Activated CD8-positive, alpha-beta memory T cell treated with anti-CD3 and anti-CD28 coated beads, Interleukin-2, amount 50 U/mL, for 24 hours (primary cell): ENCODE measurements around the gene FAXDC2.
"Not testable (repeated sequence)": the region's sequence is repeated elsewhere in the genome, so short reads cannot be mapped to it uniquely, and the experiment has no call there.

Source experiments
- DNase-seq: peaks from one replicate; pipeline ENCODE4 v3.0.0-alpha.2; 2020; ENCODE audit errors: extremely low read depth

Gene FAXDC2

DNA sequence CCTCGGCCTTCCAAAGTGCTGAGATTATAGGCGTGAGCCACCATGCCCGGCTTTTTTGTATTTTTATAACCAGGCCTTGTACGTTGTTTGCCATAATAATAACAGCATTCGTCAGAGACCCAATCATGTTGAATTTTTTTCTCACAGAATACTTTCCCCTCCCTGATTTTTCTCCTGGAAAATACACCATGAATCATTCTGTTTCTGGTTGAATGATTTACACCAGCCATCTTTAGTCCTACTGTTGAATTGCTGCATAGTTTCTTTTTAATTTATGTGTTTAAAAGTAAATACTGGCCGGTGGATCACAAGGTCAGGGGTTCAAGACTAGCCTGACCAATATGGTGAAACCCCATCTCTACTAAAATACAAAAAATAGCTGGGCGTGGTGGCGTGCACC is 11.5 kb upstream of the FAXDC2 start:
- DNase-seq = no peak

DNA sequence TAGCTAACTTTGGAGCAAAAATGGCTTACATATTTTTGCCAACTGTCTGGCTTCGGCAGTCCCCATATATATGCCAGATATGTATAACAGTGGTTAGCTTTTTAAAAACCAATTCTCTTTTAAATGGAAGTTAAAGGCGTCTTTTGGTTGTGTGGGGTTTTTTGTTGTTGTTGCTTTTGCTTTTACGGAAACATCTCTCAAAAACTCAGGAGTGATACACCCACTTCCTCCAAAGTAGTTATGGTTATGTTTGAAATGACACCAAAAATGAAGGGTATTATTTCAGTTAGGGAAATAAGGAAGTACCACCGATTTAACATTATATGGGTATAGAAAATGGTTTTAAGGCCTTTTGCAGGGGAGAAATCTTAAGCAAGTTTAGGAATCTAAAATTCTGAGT is 10.4 kb upstream of the FAXDC2 start:
- no peak for DNase-seq

DNA sequence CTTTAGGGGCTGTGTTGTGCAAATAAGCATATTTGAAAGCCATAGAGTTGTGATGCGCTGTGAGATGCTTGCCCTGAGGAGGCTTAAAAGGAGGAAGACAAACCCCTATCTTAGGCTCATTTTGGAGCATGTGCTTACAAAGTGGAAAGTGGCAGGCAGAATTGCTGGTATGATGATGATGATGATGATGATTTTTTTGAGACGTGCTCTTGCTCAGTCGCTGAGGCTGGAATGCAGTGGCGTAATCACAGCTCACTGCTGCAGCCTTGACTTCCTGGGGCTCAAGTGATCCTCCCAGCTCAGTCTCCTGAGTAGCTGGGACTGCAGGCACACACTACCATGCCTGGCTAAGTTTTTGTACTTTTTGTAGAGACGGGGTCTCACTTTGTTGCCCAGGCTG is 9.7 kb upstream of the FAXDC2 start:
- no peak for DNase-seq

DNA sequence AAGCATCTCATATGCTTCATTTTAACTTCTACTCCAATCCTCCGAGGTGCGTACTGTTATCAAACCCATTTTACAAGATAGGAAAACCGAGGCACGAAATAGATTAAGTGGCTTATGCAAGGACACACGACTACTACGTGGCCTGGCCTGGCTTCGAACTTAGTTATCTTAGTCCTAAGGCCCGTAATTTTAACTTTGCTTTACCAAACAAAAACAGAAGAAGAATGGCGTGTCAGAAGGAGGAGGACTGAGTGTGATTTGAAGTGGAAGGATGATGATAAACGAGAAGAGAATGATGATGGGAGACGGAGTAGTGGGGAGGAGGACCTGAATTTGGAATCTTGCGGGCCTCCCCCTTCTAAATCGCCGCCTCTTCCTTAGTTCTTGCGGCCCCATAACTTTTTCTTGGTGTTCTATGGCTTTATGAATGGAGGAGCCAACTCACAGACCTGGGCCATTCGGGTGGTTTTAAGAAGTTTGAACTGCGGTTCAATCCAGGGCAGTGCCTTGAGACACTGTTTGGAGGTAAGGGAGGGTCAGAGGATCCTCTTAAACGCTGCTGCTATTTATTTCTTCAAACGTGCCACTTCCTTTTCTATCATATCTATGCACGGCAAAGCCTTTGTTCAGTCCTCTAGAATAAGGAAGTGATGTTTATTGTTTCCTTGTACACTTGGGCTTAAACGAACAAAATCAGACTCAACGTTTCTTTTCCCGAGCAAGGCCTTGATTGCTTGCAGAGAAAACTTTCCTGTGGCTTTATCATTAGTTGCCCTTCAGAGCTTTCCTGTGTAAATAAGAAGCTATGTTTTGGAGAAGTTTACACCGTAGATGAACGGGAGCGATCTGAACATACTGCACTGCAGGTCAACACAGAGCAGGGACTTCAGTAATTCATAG is 8.8 kb upstream of the FAXDC2 start:
- DNase-seq = no peak

DNA sequence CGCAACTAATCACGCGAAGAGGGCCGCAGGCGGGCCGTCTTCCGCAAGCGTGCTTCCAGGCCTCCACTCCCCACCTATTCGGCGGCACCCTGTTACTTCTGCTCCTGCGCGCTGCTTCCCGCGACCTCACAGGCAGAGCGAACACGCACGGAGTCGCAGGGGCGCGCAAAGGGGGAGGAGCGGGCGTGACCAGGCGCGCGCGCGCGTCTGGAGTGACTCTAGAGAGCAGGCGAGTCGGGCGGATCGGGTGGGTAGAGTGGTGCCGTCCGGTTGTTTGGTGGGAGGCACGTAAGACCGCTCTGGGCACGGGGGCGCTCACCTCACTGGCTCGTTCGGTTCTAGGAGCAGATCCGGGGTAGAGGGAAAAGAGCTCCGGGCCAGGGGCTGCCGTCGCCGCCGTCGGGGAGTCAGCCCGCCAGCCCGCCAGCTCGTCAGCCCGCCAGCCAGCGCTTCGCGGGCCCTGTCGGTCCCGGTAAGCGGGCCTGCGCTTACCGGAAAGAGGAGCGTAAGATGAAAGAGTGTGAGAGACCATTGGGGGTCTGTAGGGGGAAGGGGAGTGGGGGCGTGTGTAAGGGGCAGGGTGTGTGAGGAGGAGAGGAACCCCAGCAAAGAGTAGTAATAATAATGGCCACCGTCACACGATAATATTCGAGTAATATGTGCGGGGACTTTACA is 8.0 kb upstream of the FAXDC2 start, which contains the start of gene CNOT8:
Gene CNOT8, plus strand, starts transcription at position 331 of the 675 bp plus-strand sequence. CDS start 4,652 bp downstream, outside the sequence.
- DNase-seq = peak; percentile 95

DNA sequence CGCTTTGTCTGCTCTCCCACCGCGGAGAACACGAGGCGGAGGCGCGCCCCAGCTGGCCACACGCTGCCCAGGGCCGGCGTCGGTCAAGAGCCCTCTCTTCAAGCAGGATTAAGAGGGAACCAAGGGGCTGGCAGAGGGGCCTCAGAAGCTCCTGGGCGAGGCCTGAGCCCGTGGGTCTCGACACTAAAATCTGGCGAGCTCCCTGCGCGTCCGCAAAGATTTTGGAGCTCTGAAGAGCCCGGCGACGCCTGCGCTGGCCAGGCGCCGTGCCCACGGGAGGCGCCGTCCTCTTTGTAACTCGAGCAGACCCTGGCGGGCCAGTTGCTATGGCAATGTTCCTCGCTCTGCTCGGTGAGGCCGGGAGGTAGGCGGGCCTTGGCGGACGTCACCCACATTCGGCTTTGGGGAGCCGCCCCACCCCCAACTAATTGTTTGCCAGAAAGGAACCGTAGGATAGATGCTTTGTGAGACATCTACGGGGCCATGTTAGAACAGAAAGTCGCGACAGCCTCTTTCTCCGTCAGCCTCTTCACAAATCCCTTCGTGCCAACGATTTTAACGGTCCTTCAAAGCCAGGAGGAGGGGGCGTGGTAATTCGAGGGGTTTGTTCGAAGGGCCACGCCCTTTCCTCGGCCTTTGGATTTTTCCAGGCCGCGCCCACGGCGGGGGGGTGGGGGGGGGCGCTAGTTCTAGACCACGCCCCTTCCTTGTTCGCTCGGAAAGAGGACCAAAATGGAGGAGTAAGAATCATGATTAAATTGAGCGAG is 7.3 kb upstream of the FAXDC2 start:
- peak; percentile 44 for DNase-seq

DNA sequence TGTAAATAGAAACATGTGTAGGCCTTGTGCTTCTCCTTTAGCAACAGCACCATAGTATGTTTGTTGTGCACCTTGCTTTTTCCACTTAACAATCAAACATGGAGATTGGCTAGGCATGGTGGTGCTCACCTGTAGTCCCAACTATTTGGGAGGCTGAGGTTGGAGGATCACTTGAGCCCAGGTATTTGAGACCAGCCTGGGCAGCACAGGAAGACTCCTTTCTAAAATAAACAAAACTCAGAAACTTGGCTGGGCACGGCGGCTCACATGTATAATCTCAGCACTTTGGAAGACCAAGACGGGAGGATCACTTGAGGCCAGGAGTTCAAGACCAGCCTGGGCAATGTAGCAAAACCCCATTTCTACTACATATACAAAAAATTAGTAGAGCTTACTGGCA is 948 bp upstream of the FAXDC2 start:
- DNase-seq = no peak

DNA sequence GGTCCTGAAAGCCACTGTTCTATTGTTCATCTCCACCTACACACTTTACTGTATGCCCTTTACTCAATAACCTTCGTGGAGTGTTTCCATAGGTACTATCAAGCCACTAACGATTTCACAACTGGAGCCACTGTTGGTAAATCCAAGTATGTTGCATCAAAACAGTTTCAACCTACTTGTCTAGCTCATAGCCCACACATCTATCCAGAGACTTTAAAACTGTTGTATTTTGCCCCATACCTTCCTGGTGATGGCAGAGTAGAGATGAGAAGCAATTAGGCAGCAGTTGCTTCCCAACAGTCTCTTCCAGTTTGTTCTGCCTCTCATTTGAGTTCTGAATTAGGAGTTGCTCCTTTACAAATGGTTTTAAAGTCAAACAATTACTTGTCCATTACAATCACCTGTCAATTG is 607 bp downstream of the FAXDC2 start:
- DNase-seq = no peak

DNA sequence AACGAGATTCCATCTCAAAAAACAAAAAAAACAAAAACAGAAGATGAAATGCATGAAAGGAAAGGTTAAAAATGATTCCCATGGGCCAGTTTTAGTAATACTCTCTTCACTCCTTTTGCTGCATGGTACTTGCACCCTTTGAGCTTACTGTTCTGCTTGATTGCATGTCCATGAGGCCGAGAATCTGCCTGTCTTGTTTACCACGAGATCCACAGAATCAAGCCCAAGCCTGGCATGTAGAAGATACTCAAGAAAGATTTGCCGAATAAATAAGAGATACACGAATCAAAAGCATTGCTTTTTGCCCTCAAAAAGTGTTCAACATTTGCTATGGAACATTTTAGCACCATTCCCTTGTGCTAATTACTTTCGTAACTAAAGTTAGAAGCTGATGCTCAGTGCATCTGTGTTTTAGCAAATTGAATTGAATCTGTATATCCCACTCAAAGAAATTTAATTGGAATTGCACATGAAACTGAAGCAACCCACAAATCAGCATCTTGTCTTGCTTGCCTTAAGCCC is 1.1 kb downstream of the FAXDC2 start:
- DNase-seq = no peak

DNA sequence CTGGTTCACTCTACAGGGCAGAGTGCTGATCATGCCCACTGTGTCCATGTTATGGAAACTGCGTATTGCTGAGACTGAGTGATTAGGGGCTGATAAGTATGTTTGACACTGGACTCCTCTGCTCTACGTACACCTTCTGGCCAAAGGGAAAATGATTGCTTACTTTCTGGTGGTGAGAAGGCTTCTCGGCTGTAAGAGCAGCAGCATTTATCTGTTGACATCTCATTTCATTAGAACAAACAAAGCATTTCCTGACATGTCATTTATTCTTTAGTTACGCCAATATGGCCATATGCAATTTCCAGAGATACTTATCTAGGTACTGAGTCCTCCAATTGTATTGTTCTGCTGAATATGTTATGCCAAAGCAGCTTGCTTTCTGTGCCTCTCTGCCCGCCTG is 5.6 kb downstream of the FAXDC2 start:
- no peak for DNase-seq

DNA sequence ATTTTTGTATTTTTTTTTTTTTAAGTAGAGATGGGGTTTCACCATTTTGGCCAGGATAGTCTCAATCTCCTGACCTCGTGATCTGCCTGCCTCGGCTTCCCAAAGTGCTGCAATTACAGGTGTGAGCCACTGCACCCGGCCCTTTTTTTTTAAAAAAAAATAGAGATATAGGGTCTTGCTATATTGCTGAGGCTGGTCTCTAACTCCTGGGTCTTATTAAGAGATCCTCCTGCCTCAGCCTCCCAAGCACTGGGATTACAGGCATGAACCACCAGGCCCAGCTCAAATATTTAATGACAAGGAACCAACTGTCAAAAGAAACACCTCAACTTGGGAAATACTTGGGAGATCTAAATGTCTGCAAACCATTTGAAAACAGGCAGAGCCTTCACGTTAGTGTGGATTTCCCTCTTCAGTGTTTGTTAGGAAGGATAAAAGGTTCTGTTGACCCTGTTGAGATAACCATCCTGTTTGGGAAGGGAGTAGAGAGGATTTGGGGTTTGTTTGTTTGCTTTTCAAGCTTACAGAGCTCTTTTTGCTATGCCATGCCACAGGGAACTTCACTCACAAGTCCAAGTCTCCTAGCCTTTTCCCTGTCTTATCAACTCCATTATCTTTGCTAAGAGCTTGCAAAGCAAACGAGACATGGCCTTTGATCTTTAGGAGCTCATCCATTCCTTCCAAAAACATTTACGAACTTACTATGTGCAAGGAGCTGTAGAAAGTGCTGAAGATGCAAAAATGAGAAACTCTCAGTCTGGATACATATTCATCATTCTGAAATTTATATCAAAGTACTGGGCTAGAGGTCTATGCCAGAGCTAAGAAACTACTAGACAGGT is 7.5 kb downstream of the FAXDC2 start:
- DNase-seq = no peak

DNA sequence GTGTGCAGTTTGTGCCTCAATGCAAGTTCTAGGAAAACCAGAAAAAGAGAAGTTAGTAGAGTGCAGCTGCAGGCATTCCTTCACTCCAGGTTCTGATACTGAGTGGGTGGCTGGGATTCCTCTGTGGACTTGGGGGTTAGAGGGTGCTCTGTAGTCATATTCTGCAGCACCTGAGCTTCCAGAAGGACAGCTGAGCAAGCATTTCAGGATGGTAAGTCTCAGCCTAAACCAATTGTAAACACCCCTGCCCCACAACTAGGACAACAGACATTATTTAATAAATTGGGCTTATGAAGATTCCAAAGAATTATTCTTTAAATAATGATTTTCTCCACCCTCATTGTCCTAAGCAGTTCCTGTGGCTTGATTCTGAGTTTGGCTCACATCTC is 9.1 kb downstream of the FAXDC2 start:
- DNase-seq = no peak

DNA sequence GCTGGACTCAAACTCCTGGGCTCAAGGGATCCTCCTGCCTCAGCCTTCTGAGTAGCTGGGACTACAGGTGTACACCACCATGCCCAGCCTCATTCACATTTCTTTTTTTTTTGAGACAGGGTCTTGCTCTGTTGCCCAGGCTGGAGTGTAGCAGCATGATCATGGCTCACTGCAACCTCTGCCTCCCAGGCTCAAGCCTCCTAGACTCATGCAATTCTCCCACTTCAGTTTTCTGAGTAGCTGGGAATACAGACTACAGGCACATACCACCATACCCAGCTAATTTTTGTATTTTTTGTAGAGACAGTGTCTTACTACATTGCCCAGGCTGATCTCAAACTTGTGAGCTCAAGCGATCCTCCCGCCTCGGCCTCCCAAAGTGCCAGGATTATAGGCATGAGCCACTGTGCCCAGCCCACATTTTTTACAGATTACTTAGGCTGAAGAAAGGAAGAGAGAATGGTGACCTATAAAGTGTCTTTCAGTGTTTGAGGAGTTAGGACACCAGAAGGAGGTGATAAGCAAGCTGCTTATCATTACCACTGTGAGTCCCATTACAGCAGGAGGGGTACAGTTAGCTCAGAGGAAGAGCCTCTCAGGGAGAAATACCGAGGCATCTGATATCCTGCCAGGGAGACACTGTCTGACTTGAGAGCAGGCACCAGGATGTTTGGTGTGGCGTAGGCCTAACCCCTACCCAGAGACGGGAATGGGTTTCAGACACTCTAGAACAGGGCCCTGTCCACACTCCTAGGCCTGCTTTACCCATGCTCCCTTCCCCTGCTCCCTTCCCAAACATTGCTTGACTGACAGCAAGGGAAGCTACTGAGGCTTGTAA is 9.7 kb downstream of the FAXDC2 start:
- no peak for DNase-seq

DNA sequence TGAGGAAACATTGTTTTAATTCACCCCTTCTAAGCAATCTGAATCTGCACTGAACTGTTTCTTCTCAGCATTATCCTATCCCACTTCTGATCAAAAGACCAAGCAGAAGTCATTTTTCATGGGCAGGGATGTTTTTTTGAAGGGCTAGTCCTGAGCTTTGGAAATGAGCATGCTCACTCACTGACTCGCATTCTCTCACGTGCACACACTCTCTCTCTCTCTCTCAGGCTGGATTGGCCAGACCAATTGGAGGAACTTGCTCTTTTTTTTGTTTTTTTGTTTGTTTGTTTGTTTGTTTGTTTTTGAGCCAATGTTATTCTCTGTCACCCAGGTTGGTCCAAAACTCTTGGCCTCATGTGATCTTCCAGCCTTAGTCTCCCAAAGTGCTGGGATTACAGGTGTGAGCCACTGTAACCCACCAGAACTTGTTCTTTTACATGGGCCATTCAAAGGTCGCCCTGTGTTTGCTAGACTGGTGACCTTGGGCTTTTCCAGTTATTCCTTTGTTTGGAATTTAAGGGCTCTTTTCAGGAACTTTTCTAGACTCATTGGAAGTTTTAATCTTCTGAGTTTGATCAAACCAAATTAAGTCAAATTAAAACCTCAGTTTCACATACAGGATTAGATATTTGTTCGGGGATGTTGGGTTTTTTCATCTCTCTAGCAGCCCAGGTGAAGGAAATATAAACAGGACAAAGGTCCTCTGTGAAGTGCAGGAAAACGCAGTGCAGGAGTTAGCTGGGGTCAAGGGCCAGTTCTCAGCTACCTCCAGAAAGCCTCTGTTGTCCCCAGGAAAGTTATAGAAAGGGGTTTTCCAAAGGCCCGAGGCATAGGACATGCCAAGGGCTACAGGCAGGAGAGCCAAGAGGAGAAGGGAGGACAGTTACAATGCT is 13.1 kb downstream of the FAXDC2 start:
- DNase-seq = no peak

DNA sequence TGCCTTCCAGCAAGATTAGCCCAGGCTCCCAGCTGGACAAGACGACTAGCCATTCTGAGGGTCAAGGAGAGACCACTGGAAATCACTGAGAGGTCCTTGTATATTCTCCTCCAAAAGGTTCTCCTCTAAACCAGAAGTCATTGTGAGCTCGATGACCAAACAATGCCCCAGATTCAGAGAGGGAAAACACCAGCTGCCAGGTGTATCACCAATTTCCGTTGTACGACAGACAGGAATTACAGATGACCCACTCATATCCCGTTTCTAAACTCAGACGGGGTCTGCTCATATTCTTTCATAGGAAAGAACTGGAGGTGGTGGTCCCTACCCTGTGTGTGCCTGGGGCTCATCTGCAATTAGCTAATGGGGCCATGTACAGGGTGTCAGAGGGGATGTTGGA is 14.2 kb downstream of the FAXDC2 start:
- DNase-seq = no peak

DNA sequence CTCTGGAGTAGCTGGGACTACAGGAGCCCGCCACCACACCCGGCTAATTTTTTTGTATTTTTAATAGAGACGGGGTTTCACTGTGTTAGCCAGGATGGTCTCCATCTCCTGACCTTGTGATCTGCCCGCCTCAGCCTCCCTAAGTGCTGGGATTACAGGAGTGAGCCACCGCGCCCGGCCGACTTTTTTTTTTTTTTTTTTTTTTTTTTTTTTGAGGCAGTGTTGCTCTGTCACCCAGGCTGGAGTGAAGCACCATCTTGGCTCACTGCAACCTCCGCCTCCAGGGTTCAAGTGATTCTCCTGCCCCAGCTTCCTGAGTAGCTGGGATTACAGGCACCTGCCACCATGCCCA is 14.7 kb downstream of the FAXDC2 start:
- DNase-seq = not testable (repeated sequence)

DNA sequence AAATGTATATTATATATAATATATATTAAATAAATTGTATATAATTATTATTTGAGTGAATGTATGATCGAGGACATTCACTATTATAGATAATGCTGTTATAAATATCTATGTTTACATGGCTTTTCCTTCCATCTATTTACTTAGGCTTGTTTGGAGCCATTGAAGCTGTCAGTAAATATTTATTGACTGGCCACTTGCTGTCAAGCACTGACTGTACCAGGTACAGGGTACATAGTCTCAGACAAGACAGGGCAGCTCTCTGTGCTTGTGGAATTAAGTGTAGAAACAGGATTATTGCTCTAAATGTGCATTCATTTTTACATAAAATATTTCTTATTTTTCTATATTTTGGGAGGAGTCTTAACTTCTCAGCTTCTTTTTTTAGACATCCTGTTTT is 16.4 kb downstream of the FAXDC2 start:
- no peak for DNase-seq

DNA sequence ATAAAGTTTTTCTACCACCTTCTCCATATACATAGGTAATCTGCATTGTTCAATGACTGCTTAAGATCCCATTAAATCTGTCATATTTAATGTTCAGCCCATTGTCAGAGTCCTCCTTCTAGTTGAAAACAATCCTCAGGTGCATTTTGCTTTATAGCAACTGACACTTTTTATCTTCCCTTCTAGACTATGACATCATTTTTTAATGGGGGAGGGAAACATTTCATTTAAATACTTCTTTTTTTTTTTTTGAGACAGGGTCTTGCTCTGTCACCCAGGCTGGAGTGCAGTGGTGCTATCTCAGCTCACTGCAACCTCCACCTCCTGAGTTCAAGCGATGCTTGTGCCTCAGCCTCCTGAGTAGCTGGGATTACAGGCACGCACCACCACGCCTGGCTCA is 17.6 kb downstream of the FAXDC2 start:
- not testable (repeated sequence) for DNase-seq

DNA sequence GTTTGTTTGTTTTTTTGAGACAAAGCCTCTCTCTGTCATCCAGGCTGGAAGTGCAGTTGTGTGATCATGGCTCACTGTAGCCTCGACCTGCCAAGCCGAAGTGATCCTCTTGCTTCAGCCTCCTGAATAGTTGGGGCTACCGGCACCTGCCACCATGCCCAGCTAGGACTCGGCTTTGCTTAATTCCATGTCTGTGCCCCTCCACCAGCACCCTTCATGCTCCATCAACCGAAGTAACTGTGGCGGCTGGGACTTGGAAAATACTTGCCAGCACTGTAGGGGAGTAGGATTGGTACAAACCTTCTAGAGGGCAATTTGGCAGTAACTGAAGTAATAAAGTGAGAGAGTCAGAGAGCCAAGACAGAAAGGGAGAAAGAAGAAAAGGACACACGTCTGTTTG is 19.0 kb downstream of the FAXDC2 start:
- DNase-seq = no peak
